HG03097 (cell line): ENCODE data around the gene FLRT2.

Experiments
- ATAC-seq: cut with Tn5 transposase; IDR thresholded peaks from one replicate; pipeline ENCODE4 v1.9.1; 2021; ENCODE audit not compliant: unreplicated experiment, low FRiP score

Gene FLRT2

DNA sequence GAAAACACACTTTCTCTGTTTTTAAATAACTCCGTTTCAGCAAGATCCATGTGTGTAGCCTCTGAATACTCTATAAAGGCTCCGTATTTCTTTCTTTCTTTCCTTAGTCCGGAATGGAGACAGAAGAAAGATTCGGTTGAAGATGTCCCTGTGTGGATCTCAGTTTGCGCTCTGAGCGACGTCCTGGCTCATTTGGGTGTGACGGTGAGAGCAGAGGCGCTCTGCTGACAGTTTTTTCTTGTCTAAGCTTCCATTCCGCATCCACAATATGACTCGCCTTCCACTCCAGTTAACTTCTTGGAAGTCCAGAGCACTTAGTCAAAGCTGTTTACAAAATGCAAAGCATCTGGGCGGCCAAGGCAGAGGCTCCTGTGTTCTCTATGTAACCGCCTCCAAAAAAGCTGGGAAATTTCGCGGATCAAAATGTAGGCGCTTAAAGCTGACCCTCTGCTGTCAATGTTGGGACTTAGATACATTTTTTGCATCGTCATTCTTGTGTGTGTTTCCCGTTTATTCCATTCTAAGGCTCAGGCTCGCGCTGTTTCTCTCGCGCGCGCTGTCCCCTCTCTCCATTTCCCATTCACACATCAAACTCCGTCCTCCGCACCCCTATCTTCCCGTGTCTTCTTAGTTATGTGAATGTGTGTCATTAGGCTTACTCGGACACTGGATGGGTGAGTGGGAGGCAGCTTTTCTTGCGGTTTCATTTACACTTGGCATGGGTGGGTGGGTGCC is 880 bp upstream of the FLRT2 start:
- ATAC-seq = no peak

DNA sequence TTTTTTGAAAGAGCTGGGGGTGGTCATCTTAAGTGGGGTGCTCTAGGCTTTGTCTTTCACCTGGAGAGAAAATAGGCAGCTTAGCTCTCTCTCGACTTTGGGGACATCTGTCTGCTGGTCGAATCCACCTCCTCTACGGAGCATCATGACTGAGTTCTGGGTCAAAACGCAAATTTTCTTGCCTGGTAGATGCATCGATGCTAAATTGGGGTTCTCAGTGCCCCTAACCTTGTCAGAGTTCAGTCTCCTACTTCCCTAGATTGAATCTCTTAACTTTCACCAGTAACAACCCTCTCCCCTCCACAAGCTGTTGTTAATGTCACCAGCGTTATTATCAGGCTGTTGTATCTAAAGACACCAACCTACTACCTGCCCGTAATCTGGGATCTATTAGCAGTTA is 682 bp downstream of the FLRT2 start:
- no peak for ATAC-seq

- no peak for ATAC-seq
Measured at GRCh38 chr14:85531141-85531586, 1.2 kb downstream of the FLRT2 start.

DNA sequence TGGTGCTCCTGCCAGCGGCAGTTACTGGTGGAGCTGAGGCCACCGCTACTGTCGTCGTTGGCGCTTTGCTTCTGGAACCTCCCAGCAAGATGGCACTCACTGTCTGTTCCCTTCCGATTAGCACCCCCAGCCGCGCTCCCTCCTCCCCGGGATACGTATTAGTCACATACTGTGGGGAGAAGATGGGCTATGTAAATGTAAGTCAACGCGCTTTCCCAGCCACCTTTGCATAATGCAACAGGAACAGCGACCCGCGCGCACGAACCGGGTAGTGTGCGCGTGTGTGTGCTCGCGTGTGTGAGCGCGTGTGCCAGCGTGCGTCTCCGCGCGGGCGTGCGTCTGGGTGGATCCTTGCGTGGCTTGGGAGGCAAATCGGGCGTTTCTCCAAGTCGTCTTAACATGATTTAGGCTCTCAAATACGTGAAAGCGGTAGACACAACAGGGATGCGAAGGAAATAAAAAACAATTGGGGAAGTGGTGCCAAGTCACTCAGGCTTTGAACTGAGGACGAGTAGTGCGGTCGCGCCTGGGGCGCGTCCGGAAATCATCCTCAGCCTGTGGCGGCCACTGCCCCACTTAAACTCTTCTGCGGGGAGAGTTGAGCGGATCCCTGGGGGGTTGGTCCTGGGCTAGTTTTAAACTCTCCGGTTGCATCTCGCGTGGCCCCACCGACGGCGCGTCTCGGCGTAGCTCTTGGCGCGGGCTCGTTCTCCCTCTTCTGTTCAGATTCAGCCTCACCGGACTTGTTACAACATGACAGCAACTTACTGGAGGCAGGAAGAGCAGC is 1.8 kb downstream of the FLRT2 start:
- no peak for ATAC-seq

DNA sequence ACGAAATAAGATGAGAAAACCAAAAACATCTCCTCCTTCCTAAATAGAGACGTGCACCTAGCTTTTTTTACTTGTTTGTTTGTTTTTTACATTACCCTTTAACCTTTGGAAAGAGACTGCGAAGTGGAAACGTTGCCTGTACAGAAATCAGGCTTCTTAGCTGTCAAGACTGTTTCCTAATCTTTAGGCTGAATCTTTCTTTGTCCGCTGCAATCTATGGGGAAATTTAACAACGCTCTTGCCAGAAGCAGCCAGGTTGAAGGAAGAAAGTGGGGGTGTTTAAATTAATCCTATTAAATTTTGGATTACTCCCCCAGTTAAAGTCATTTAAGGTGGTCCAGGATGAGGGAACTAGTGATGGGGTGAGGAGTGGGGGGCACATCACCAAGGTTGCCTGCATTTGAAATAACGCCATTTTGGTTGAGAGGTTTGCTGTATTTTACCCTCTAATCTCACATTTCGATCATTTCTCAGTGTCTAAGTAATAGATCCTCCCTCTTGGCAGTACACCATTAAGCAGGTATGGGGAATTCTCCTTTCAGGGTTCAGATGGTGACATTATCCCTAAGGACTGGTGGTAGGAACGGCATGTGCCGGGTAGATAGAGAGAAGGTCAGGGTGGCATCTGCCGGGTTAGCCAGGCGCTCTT is 2.6 kb downstream of the FLRT2 start:
- no peak for ATAC-seq

- ATAC-seq = no peak
Measured at GRCh38 chr14:85533023-85533860, 3.3 kb downstream of the FLRT2 start.

DNA sequence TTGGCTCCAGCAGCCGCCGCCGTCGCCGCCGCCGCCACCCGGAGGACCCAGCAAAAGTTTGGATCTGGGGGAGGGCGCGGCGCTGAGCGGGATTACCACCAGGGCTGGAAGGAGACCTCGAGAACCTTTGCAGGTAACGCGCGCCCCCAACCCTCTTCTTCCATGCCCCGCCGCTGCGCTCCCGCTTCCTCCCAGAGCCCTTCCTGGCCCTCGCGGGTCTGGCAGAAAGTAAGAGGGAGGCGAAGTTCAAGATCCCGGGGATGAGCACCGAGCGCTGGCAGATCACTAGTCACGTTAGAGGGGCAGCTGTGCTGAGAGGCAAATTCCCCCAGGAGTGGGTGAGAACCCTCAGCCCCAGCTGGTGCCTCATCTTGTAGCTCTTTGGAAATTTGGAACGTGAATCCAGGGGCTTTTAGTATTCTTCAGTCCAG is 3.9 kb downstream of the FLRT2 start:
- ATAC-seq = no peak

DNA sequence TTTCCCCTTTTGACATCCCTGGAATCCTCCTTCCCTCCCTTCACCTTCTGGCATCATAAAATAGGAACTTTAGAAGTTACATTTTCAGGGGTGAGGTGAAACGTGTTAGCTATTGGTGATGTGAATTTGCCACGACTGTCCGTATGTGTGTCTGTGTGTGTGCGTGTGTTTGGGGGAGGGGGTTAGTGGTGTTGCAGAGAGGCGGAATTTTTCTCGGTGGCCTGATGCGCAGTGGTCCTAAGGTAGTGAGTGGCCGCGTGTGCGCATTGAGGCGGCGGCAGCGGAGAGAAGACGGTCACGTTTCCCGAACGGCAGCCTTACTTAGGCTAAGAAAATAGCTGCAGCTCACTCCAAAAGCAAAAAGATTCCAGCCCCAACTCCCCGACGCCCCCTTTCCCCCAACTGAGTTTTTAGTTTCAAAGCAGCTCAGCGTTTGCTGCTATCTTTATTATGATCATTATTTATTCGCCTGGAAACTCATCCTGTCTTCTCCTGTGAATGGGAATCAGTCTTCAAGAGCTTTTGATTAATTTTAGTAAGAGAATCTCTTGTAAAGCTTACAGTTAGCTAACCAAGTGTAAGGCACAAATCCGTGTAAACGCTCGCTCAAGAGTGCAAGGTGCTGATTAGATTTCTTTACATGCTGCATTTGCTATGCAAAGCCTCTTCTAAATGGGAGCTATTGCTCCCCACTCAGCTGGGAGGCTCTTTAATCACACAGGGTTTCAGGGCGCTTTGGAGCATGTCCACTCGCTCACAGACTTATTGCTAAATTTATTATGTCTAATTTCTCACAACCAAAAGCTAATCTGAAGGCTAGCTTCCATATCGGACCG is 4.7 kb downstream of the FLRT2 start:
- no peak for ATAC-seq

DNA sequence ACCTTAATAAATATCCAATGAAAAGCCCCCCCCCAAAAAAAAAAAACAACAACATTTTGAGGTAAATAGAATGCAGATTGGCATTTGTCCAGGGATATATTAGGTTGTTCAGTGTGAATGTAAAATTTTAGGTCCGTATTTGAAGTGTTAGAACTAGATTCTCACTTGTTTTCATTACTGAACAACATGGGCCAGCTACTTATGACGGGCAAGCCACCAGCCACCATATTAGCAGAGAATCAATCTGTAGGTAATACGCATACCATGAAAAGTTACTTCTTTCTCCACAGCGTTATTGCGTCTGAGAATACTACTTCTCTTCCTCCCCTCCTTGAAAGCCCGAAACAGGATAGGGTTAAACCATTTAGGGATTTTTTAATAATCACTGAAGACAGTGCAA is 5.4 kb downstream of the FLRT2 start:
- ATAC-seq = no peak

DNA sequence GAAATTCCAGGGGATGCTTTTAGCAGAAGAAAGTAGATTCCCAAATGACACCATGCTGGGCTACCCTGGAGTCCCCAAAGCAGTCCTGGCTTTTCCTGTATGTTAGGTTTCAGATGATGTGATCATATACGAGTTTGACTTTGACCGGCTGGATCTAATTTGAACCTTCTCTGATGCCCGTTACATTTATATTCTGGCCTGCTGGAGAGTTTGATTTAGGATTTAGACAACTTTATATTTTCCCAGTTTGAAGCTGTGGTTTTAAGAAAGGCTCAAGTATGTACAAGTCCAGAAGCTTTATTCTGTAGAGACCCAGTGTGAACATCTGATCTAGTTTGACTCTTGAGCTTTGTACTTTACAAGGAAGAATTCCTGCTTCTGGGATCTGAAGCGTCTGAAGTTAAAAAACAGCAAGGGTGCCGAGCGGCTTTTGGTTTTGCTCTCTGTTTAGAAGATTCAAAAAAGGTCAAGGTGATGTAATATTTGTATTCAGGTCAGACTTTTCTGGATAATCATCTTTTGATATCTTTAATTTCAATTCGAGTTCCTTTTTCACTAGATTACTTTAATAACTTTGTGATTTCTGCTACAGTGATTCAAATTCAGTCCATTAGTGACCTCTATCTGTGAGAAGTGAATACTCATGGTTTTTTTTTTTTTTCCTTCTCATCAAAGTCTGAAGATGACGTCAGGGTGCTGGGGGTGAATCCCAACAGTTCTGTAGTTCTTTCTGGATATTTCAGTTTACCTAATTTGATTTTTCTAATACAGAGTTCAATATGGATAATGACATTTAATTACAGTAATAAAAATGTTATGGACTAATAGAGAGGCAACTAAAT is 6.3 kb downstream of the FLRT2 start:
- no peak for ATAC-seq

DNA sequence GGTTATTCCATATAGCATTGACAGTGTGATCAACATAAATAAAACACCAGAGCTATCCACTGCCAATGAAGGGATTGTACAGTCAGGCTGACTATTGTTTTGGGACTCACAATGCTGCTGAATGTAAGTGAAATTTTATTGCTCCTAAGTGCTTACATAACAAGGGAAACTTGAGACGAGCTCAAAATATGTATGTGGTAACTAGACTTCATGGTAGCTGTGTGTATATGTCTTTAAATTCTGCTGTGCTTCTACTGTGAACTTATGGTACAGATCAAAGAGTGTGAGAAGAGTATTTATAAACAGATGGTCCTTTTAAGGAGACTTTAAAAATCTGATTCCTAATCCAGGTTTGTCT is 6.9 kb downstream of the FLRT2 start:
- ATAC-seq = no peak

GRCh38 chr14:85537526-85537925 is 7.6 kb downstream of the FLRT2 start:
- no peak for ATAC-seq

- no peak for ATAC-seq
Measured at GRCh38 chr14:85538636-85539035, 8.7 kb downstream of the FLRT2 start.

DNA sequence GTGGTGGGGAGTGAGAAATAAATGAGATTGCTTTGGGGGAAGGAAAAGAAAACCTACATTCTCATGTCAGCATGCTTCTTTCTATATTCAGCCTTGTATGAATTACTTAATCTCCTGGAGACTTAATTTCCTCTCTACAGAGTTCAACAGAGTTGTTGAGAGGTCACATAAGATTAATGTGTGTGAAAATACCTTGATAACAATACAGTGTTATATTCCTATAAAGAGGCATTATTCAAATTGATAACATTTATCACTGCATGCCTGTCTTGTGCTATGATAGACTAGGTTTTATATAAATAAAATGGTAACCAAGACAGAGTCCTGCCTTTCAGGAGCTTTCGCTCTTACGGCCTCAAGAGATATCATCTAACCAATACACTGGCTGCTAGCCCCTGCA is 9.6 kb downstream of the FLRT2 start:
- no peak for ATAC-seq

GRCh38 chr14:85542623-85543022 is 12.7 kb downstream of the FLRT2 start:
- no peak for ATAC-seq

DNA sequence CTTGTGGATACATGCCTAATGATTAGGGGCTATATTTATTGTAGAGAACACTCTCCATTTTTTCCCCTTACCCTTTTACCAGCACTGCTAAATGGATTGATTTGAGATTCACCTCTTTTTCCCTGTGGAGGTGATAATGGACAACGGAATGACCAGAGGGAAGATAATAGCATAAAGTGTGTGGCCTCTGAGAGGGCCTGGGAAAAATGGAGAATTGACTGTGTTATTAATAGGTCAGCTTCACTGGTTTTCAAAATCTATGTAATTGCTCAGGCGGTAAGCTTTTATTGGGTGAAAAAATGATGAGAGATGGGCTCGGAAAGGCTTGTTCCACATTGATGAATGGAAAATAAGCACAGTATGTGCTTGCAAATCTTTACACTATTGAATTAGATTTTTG is 15.8 kb downstream of the FLRT2 start:
- ATAC-seq = no peak

DNA sequence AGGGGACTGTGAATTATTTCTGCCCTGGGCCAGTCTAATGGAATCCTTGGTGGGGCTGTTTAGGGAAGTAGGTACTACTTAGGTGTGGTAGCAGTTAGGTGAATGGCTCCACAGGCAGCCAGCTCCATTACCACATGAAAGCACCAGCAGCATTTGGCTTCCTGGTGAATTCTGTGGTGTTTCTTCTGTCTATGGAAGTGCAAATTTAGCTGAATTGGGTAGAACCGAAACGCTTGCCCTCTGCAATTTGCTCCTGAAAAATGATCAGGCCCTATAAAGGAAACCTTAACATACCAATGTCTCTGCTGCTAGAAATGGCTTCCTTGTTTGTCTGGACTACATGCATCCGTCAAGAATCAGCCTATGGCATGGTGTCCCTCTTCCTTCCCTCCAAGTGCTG is 16.4 kb downstream of the FLRT2 start:
- ATAC-seq = no peak

DNA sequence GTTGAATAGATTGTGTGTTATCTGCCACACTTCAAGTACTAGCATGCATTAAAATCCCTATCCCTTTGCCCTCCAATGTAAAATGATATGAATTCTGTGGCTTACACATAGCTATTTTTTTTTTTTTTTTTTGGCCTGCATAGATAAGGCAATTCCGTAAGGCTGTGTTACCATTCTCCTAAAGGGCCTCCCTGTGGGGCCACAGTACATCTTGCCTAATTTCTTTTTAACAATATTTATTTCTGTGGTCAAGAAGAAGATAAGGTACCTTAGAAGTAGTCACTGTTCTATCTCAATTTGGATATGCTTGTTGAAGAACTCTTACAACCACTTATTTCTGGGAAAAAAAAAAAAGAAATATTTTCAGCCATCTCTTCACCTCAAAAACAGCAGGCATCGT is 19.8 kb downstream of the FLRT2 start:
- ATAC-seq = no peak

DNA sequence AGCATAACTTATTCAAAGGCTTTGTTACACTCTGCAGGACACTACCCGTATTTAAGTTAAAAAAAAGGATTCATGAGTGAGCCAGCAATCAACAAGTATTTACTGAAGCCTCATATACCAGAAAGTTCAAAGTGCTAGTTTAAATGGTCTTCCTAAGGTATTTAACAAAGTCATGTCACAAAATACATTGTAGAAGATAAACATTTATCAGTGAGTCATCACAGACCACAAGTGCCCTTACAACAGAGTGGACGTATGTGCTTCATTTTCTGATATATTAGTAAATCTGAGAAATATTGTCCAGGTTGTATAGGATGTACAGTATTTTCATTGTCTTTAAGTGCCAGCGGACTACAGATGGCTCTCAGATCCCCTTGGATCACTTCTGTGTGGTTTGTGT is 24.2 kb downstream of the FLRT2 start:
- ATAC-seq = no peak
